ENCODE data around the gene RECQL5.

The RECQL5 gene

DNA sequence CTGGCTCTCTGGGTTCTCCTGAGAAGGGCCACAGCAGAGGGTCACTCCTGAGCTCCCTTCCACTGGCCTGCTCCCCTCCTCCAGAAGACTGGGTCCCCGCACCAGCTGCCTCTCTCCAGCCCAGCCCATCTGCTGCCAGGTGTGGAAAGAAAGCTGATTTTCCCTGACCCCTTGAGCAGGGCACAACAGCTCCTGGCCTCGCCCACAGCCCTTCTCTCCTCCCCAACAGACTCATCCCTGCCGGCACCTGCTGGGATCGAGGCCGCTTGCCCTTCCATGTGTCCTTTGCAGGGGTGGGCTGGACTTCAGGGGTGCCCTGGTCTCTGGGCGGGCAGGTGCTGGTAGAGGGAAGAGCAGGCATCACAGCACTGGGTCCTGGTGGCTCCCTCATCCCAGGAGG, 38.5 kb downstream of the RECQL5 start:
- no peak for DNase-seq
- TF ChIP-seq POLR2A (IDR thresholded peaks at IDR 0.05; ENCODE audit: low read length) (no peak), GATA1 (IDR thresholded peaks at IDR 0.05; ENCODE audit: low read depth, low read length) (no peak)

DNA sequence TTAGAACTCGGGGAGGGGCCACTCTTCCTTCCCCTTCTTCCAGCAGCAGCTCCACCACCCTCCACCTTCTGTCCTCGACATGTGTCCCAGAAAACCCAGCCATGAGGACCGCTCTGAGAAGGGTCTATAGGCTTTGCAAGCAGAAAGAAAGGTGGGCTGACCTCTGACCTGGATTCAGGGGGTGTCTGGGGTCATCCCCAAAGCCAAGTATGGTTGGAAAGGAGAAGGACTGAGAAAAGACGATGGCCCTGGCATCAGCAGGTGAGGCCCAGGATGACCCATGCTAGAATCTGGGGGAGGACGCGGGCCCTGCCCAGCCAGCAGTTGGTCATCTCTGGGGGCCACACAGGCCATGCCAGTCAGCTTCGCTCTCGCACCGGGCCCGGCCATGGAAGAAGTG, 39.9 kb downstream of the RECQL5 start:
- TF ChIP-seq GATA1 (IDR thresholded peaks at IDR 0.05; ENCODE audit: low read depth, low read length) (no peak), POLR2A (IDR thresholded peaks at IDR 0.05; ENCODE audit: low read length) (no peak)
- DNase-seq, result no peak

DNA sequence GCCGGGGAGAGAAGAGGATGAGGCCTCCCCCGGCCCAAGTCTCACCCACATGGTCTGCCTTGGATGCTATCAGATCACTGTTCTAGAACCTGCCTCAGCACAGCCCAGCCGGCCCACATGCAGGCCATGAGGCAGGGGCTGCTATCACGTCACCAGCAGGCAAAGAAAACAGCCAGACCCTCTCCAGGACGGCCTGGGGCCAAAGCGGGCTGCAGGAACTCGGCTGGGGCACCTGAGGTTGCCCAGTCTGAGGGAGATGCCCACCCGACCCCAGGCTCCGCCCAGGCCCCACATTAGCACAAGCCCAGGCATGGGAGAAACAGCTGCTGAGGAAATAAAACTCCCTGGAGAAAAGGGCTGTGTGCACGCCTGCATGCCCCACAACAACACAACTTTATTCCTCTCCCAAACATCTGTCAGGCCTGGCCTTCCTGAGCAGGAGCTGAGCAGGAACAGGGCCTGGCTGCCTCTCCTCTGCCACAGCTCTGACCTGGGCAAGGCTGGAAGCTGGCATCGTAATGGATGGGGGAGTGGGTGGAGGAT, 40.4 kb downstream of the RECQL5 start:
- TF ChIP-seq POLR2A (IDR thresholded peaks at IDR 0.05; ENCODE audit: low read length) (no peak), GATA1 (IDR thresholded peaks at IDR 0.05; ENCODE audit: low read depth, low read length) (no peak)
- DNase-seq, result no peak

DNA sequence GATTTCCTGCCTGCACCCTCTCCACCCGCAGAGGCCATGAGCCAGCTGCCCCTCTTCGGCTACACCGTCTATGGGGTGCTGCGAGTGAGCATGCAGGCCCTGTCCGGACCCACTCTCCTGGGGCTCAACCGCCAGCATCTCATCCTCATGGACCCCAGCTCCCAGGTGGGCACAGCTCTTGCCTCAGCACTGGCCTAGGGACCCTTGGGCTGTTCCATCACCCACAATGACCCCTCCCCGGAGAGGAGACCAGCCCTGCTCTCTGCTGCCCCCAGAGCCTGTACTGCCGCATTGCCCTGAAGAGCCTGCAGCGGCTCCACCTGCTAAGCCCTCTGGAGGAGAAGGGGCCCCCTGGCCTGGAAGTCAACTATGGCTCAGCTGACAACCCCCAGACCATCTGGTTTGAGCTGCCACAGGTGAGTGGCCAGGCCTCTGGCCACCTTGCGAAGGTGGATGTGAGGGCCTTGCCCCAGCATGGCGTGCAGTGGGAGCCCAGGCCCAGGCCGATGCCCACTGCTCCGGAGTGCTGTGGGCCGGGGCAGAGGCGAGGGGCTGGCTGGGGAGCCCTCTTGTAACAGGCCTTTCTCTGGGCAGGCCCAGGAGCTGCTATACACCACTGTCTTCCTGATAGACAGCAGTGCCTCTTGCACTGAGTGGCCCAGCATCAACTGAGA, 41.0 kb downstream of the RECQL5 start:
- no peak for TF ChIP-seq POLR2A (IDR thresholded peaks at IDR 0.05; ENCODE audit: low read length)
- no peak for TF ChIP-seq GATA1 (IDR thresholded peaks at IDR 0.05; ENCODE audit: low read depth, low read length)
- peak; percentile 41 to 43 for DNase-seq

DNA sequence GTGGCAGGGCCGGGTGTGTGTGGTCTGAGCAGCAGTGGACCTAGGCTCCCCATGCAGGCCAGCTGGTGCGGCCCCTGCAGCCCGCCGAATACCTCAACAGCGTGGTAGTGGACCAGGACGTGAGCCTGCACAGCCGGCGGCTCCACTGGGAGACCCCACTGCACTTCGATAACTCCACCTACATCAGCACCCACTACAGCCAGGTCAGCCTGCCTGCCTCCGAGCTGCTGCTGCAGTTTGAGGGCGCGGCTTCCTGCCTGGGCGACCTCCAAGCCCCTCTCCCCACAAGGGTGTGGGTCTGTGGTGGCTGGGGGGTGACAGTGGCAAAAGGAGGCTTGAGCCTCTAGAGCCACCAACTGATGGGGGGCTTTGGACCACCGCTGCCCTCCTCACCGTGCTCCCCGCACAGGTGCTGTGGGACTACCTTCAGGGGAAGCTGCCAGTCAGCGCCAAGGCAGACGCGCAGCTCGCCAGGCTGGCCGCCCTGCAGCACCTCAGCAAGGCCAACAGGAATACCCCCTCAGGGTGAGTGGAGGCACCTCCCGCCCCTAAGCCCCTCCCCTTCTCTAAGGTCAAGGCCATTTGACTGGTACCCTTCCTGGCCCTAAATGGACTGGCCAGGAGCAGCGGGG, 42.1 kb downstream of the RECQL5 start:
- TF ChIP-seq GATA1 (IDR thresholded peaks at IDR 0.05; ENCODE audit: low read depth, low read length) (no peak), POLR2A (IDR thresholded peaks at IDR 0.05; ENCODE audit: low read length) (no peak)
- no peak for DNase-seq

DNA sequence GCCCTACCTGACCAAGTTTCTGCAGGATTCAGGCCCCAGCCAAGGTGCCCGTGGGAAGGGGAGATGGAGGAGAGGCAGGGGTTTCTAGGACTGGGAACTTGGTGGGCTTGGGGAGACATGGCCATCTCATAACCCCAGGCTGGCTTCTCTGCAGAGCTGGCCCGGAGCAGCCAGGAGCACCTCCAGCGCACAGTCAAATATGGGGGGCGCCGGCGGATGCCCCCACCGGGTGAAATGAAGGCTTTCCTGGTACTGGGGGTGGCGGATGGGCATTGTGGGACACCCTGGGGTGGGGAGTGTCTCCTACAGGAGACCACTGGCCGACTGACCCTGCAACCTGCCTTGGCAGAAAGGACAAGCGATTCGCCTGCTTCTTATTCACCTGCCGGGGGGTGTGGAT, 42.9 kb downstream of the RECQL5 start:
- no peak for DNase-seq
- no peak for TF ChIP-seq POLR2A (IDR thresholded peaks at IDR 0.05; ENCODE audit: low read length)
- no peak for TF ChIP-seq GATA1 (IDR thresholded peaks at IDR 0.05; ENCODE audit: low read depth, low read length)

DNA sequence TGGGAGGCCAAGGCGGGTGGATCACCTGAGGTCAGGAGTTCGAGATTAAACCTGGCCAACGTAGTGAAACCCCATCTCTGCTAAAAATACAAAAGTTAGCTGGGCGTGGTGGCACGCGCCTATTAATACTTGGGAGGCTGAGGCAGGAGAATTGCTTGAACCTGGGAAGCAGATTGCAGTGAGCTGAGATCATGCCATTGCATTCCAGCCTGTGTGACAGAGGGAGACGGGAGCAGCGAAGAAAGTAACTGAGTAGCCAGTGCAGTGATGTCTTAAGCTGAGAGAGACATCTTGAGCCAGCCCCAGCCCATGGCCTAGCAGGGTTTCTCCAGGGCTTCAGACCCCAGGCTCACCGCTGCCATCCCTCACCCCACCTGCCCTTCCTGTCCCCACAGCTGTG, 43.6 kb downstream of the RECQL5 start:
- DNase-seq, result no peak
- TF ChIP-seq GATA1 (IDR thresholded peaks at IDR 0.05; ENCODE audit: low read depth, low read length) (no peak), POLR2A (IDR thresholded peaks at IDR 0.05; ENCODE audit: low read length) (no peak)

DNA sequence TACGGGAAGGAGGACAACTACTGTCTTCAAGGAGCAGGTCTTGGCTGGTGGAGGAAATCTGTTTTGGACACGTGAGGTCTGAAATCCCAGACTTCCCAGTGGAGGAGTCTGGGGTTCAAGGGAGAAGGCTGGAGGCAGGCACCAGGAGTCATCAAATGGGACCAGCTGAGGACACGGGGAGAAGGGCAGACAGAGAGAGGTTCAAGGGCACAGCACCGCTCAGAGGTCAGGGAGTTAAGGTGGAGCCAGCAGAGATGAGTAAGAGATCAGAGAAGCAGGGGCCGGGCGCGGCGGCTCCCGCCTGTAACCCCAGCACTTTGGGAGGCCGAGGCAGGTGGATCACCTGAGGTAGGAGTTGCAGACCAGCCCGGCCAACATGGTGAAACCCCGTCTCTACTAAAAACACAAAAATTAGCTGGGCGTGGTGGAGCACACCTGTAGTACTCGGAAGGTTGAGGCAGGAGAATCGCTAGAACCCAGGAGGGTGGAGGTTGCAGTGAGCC, 44.1 kb downstream of the RECQL5 start:
- TF ChIP-seq POLR2A (IDR thresholded peaks at IDR 0.05; ENCODE audit: low read length) (no peak), GATA1 (IDR thresholded peaks at IDR 0.05; ENCODE audit: low read depth, low read length) (no peak)
- DNase-seq, result no peak

DNA sequence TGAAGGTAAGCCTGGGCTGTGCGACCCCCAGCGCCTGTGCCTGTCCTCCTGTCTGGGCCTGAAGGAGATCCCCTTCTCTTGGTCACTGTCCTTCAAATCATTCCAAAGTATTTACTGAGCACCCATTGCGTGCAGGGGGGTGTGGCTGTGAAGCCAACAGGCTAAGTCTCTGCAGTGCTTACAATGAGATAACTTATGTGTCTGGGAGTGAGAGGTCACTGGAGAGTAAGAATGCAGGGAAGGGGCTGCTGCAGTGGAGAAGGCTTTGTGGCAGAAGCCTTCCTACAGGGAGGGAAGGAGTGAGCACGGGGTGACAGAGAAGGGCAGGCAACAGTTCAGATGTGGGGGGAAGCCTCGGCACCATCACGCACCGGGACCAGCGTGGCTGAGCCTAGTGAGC, 44.9 kb downstream of the RECQL5 start:
- TF ChIP-seq POLR2A (IDR thresholded peaks at IDR 0.05; ENCODE audit: low read length), result no peak
- TF ChIP-seq GATA1 (IDR thresholded peaks at IDR 0.05; ENCODE audit: low read depth, low read length), result no peak

DNA sequence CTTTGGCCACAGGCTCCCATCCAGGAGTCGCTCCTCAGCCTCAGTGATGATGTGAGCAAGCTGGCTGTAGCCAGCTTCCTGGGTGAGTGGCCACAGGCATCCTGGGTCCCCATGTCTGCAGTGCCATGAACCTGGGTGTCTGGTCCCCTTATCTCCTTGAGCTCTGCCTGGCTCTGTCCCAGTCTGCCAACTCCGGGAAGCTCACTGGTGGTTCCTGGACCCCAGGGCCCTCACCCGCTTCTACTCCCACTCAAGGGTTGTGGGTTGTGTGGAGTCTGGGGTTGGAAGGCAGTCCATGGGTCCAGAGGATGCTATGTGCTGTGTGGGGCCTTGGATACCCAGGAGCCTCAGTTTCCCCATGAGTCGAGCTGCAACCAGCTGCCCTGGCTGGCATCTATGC, 45.5 kb downstream of the RECQL5 start:
- TF ChIP-seq GATA1 (IDR thresholded peaks at IDR 0.05; ENCODE audit: low read depth, low read length) (no peak), POLR2A (IDR thresholded peaks at IDR 0.05; ENCODE audit: low read length) (no peak)
- no peak for DNase-seq

More for the DNA sequence above, 44.9 kb downstream of the RECQL5 start:
- DNase-seq, result no peak

DNA sequence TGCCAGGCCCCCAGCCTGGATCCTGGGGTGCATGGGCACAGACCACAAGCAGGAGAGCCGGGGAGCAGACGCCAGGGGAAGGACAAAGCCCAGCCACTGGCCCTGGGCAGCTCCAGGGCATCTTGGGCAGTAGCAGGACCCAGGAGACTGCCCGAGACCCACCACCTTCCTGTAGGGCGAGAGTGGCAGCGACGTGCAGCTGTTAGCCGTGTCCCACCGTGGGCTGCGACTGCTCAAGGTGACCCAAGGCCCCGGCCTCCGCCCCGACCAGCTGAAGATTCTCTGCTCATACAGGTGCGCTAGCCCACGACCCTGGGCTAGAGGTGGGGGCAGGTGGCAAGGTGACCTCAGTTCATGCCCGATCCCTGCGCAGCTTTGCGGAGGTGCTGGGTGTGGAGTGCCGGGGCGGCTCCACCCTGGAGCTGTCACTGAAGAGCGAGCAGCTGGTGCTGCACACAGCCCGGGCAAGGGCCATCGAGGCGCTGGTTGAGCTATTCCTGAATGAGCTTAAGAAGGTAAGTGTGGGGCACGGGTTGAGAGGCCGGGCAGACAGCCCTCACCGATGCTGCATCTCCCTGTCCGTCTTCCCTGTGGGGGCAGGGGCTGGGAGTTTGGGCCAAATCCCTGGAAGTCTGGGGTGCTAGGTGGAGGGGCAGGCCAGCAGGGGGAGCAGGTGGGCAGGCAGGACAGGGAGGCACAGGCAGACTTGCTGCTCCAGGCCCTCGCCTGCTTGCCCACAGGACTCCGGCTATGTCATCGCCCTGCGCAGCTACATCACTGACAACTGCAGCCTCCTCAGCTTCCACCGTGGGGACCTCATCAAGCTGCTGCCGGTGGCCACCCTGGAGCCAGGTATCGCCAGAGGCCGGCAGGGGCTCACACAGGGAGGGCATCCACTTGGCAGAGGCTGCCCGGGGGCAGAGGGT, 47.2 kb downstream of the RECQL5 start:
- peak; percentile 46 to 67 for DNase-seq
- TF ChIP-seq GATA1 (IDR thresholded peaks at IDR 0.05; ENCODE audit: low read depth, low read length), result no peak

DNA sequence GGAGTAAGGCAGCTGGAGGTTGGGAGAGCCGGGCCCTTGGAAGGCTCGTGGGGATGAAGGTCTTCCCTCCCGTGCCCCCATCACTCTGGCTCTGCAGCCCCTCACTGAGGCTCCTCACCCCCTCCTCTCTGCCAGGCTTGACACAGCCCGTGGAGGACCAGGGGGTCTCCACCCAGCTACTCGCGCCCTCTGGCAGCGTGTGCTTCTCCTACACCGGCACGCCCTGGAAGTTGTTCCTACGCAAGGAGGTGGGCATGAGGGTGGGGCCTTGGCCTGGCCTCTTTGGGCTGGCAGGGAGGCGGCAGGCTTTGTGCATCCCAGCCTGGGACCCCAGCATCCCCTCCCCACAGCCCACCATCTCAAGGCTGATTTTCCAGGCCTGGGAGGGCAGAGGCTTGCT, 49.3 kb downstream of the RECQL5 start:
- DNase-seq, result no peak
- TF ChIP-seq GATA1 (IDR thresholded peaks at IDR 0.05; ENCODE audit: low read depth, low read length) (no peak), POLR2A (IDR thresholded peaks at IDR 0.05; ENCODE audit: low read length) (no peak)

DNA sequence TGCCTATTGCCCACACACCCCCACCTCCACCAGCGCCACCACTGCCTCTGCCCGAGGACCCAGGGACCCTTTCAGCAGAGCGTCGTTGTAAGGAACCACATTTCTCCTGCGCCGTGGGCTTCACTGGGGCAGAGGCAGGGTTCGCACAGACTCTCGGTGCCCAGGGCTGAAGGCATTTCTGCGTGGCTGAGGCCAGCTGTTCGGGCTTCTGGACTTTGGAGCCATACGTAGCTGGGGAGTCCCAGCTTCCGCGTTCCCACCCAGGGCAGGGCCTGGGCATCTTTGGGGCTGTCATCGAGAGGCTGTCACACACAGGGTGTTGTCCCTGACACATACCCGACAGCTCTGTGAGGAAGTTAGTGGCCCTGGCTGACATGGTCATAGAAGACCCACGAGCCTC, 49.7 kb downstream of the RECQL5 start:
- TF ChIP-seq GATA1 (IDR thresholded peaks at IDR 0.05; ENCODE audit: low read depth, low read length) (no peak), POLR2A (IDR thresholded peaks at IDR 0.05; ENCODE audit: low read length) (no peak)

More for the DNA sequence above, 49.7 kb downstream of the RECQL5 start:
- no peak for DNase-seq
